ENCODE data around the gene OR7G1. TPM values are rescaled to one million over a fixed set of nuclear protein-coding genes. Genes with fewer than 3 reads are reported as not detected.
A peak's percentile ranks its signal among the peaks of the same experiment; 100 is the strongest.

The OR7G1 gene
- total and polyA plus RNA-seq, 2 of the 8 experiments (the other 6 are each of a cell fraction or from before 2014, with no cell fraction given): not detected

- TF ChIP-seq POLR2A (IDR thresholded peaks at IDR 0.05; ENCODE audit: control extremely low read depth in 1 of 2, low read depth in 2 of 2, low read length in 2 of 2) (peak; percentile 87 to 98), BRCA1 (IDR thresholded peaks at IDR 0.05; ENCODE audit: low read depth, low read length) (peak; percentile 88), KDM4A (IDR thresholded peaks at IDR 0.05; ENCODE audit: low read depth, low read length, severe bottlenecking) (peak; percentile 57), RBBP5 (IDR thresholded peaks at IDR 0.05; ENCODE audit: borderline replicate concordance, low read depth, low read length) (peak; percentile 80; the same call in 1 of the 2 replicates), TAF1 (IDR thresholded peaks at IDR 0.05; ENCODE audit: low read depth, low read length) (peak; percentile 96), SIN3A (conservative IDR thresholded peaks at IDR 0.05 in 1 of 2, IDR thresholded peaks at IDR 0.05 in 1 of 2; ENCODE audit: low read depth in 1 of 2, low read length in 2 of 2) (peak in 1 of 2 experiments; percentile 60; a peak in 1 of 4 replicates), RAD21 (IDR thresholded peaks at IDR 0.05 in 1 of 2, conservative IDR thresholded peaks at IDR 0.05 in 1 of 2; ENCODE audit: low read depth in 2 of 2, low read length in 2 of 2) (no peak), TAF7 (optimal IDR thresholded peaks at IDR 0.05; ENCODE audit: borderline replicate concordance, low read depth, low read length) (peak; percentile 65), RXRA (IDR thresholded peaks at IDR 0.05; ENCODE audit: insufficient read depth, low read depth, low read length) (no peak), E2F6 (IDR thresholded peaks at IDR 0.05) (peak; percentile 45; the same call in 1 of the 2 replicates), TBP (IDR thresholded peaks at IDR 0.05; ENCODE audit: low read depth, low read length) (peak; percentile 85), ASH2L (IDR thresholded peaks at IDR 0.05; ENCODE audit: low read length) (peak; percentile 93), HDAC6 (IDR thresholded peaks at IDR 0.05; ENCODE audit: low read depth, low read length) (no peak), SAP30 (IDR thresholded peaks at IDR 0.05; ENCODE audit: insufficient read depth, insufficient replicate concordance, low read length) (peak; percentile 84)
These were observed 24.8 kb upstream of the OR7G1 start, which contains the start of gene ZNF317 (continued) for GRCh38 chr19:9140159-9140874.

Measured in H1 (cell line).